ENCODE measurements around the gene CDC42. TPM values are rescaled to one million over a fixed set of nuclear protein-coding genes. Genes with fewer than 3 reads are reported as not detected.
A peak's percentile ranks its signal among the peaks of the same experiment; 100 is the strongest.

The CDC42 gene
- total RNA-seq, 2 experiments from 2014 or later = 318 to 322 TPM

DNA sequence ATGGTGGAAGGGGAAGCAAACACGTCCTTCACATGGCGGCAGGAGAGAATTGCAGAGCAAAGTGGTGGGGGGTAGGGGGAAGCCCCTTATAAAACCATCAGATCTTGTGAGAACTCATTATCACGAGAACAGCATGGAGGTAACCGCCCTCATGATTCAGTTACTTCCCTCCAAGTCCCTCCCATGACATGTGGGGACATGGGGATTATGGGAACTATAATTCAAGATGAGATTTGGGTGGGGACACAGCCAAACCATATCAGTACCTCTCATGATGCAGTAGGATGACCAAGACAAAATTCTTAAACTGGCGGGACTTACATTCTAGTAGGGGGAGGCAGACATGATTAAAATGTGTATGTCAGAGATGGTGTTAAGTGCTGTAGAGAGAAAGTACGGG lies 51.6 kb downstream of the CDC42 start:
- Mint-ChIP-seq H3K27me3 (ENCODE audit: low read depth) (no peaks in the 10 kb centered on the region), H3K27ac (peak overlapping the region; percentile 74), H3K36me3 (ENCODE audit: low read depth) (peaks cover 33% of the 10 kb centered on the region), H3K4me3 (no peak overlapping the region), H3K9me3 (peaks cover 3% of the 10 kb centered on the region), H3K4me1 (ENCODE audit: low read depth) (peaks cover 69% of the 10 kb centered on the region)
- DNase-seq = peak; percentile 29
- CTCF ChIA-PET = interaction anchor here (1.6 to 2.6 kb wide), 3 partner anchors 11 to 14 kb away, joined by 4 to 16 read pairs (median 8); no protein-coding TSS in a partner anchor
- intact Hi-C loops (cut with micrococcal nuclease) = loop anchor here (2.0 kb wide), 1 partner anchor 15 kb away; no protein-coding TSS in a partner anchor

DNA sequence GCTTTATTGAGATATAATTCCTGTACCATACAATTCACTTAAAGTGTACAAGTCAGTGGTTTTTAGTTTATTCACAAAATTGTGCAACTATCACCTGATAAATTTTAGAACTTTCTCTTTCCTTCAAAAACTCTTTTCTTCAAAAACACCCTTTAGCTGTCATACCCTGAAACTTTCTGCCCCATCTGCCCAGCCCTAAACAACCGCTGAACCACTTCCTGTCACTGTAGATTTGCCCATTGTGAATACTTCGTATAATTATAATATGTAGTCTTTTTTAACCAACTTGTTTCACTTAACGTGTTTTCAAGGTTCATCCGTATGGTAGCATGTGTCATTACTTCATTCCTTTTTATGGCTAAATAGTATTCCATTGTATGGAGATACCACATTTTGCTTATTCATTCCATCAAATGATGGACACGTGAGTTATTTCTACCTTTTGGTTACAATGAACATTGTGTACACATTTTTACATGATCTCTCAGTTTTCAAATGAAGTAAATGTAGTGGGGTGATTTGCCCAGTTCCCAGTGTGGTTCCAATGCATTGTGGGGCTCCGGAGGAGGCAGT lies 52.4 kb downstream of the CDC42 start:
- DNase-seq = peak; percentile 77
- CTCF ChIA-PET = interaction anchor here (1.0 to 2.0 kb wide), 9 partner anchors 9 to 348 kb away, joined by 3 to 16 read pairs (median 3); no protein-coding TSS in a partner anchor
- H3K36me3 Mint-ChIP-seq (ENCODE audit: low read depth) = peaks cover 31% of the 10 kb centered on the region
- H3K27me3 Mint-ChIP-seq (ENCODE audit: low read depth) = no peaks in the 10 kb centered on the region
- peaks cover 3% of the 10 kb centered on the region for H3K9me3 Mint-ChIP-seq
- no peak overlapping the region for H3K4me3 Mint-ChIP-seq
- peaks cover 60% of the 10 kb centered on the region for H3K4me1 Mint-ChIP-seq (ENCODE audit: low read depth)
- H3K27ac Mint-ChIP-seq = peak overlapping the region; percentile 74
- intact Hi-C loops (cut with micrococcal nuclease) = loop anchor here (1.0 to 2.0 kb wide), 4 partner anchors 13 to 311 kb away; no protein-coding TSS in a partner anchor

DNA sequence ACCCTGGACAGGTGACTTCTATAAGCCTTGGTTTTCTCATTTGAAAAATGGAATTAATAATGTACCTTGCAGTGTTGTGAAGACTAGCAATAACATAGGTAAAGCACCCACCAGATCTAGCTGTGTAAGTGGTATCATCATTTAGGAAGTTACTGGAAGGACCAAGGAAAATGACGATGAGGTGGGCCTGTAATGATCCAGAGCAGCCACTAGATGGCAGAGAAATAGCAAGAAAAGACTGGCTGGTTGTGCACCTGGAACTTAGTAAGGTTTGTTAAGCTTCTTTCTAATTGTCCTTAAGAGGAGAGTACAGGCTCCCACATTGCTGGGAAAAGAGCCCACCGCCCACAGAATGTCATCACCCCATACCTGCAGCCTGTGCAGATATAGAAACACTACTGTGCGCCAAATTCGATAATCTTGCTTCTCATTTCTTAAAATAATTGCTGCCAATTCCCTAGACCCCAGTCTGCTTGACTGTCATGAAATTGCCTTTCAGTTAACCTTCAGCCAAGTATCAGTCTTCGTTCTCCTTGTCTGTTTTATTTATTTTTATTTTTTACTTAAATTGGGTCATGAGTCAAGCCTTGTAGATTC lies 53.2 kb downstream of the CDC42 start:
- DNase-seq = peak; percentile 50
- Mint-ChIP-seq H3K4me3 (no peak overlapping the region), H3K27ac (peak overlapping the region; percentile 74), H3K4me1 (ENCODE audit: low read depth) (peaks cover 53% of the 10 kb centered on the region), H3K9me3 (peaks cover 3% of the 10 kb centered on the region), H3K36me3 (ENCODE audit: low read depth) (peaks cover 30% of the 10 kb centered on the region), H3K27me3 (ENCODE audit: low read depth) (no peaks in the 10 kb centered on the region)
- intact Hi-C loops (cut with micrococcal nuclease) = loop anchor here (1.0 to 2.0 kb wide), 4 partner anchors 13 to 311 kb away; no protein-coding TSS in a partner anchor
- CTCF ChIA-PET = interaction anchor here (1.0 to 2.0 kb wide), 9 partner anchors 8 to 348 kb away, joined by 3 to 16 read pairs (median 3); no protein-coding TSS in a partner anchor

DNA sequence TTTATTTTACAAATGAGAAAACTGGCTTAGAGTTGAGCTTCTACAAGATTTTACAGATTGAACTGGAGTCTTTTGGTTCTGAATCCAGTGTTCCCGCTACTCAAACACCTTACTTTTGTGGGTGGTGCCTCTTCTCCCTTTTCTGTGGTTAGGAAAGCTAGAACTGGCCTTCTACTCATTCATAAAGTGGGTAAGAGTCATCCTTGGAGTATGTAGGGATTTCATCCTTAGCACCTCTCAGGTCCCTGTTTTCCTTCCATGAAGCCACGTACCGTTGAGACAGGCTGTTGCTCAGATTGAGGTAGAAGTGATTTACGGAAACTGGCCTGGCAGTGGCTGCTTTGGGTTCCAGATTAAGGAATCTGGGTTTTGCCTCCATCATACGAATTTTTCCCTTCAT lies 54.6 kb downstream of the CDC42 start:
- Mint-ChIP-seq H3K4me3 (no peak overlapping the region), H3K36me3 (ENCODE audit: low read depth) (peaks cover 30% of the 10 kb centered on the region), H3K27ac (peak overlapping the region; percentile 2), H3K9me3 (peaks cover 3% of the 10 kb centered on the region), H3K4me1 (ENCODE audit: low read depth) (peaks cover 43% of the 10 kb centered on the region), H3K27me3 (ENCODE audit: low read depth) (no peaks in the 10 kb centered on the region)
- CTCF ChIA-PET = interaction anchor here (0.6 to 1.3 kb wide), 3 partner anchors 15 to 168 kb away, joined by 3 to 4 read pairs (median 4); no protein-coding TSS in a partner anchor
- DNase-seq = no peak
- intact Hi-C loops (cut with micrococcal nuclease) = no loop called here

DNA sequence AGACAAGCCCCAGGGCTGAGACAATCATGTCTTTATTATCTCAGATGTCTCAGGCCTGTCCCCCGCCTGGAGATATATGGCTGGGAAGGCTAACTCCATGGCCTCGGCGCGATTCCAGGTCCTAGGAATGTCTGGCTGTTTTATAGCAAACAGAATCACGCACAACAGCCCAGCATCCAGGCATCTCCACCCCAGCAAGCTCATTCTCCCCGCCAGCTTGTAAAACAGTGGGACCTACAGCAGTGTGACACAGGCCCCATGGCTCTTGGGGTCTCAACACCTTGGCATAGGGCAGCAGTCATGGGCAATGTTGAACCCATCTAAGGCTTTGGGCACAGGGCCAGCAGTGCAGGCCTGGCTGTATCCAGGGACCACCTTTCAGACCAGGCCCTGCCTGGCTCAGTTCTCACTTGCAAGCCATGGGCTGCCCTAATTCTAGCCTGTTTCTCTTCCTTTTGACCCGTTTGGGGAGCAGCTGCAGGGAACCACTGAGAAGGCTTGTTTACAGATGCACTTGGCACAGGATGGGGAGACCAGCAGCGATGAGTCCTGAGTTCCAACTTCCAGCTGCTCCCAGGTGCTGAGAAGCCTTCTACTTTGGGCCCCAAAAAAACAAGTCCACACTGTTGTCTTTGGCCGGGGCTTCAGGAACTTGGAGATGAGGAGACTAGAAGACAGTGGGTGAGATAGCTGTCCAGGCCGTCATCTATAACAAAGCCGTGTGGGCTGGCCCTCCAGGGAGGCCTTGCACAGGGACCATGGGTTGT lies 56.0 kb downstream of the CDC42 start:
- peaks cover 3% of the 10 kb centered on the region for H3K9me3 Mint-ChIP-seq
- H3K36me3 Mint-ChIP-seq (ENCODE audit: low read depth) = peaks cover 24% of the 10 kb centered on the region
- H3K27ac Mint-ChIP-seq = no peak overlapping the region
- no peak for DNase-seq
- CTCF ChIA-PET = interaction anchor here (1.1 to 1.3 kb wide), 2 partner anchors 9 to 13 kb away, joined by 3 to 4 read pairs; no protein-coding TSS in a partner anchor
- no peak overlapping the region for H3K4me3 Mint-ChIP-seq
- no peaks in the 10 kb centered on the region for H3K27me3 Mint-ChIP-seq (ENCODE audit: low read depth)
- intact Hi-C loops (cut with micrococcal nuclease) = no loop called here
- H3K4me1 Mint-ChIP-seq (ENCODE audit: low read depth) = peaks cover 32% of the 10 kb centered on the region

DNA sequence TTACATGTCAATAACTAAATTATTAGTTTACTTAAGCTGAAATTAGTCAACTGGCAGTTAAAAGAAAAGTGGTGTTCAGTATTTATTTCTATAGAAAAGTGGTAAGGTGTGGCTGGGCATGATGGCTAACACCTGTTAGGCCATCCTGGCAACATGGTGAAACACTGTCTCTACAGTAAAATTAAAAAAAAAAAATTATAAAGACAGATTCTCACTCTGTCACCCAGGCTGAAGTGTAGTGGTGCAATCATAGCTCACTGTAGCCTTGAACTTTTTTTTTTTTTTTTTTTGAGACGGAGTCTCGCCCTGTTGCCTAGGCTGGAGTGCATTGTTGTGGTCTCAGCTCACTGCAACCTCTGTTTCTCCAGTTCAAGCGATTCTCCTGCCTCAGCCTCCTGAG lies 57.5 kb downstream of the CDC42 start:
- intact Hi-C loops (cut with micrococcal nuclease) = no loop called here
- no peaks in the 10 kb centered on the region for H3K9me3 Mint-ChIP-seq
- CTCF ChIA-PET = interaction anchor here (0.6 to 1.2 kb wide), 4 partner anchors 10 to 389 kb away, joined by 3 to 7 read pairs (median 4); no protein-coding TSS in a partner anchor
- no peak overlapping the region for H3K27ac Mint-ChIP-seq
- H3K27me3 Mint-ChIP-seq (ENCODE audit: low read depth) = no peaks in the 10 kb centered on the region
- peaks cover 20% of the 10 kb centered on the region for H3K4me1 Mint-ChIP-seq (ENCODE audit: low read depth)
- no peak for DNase-seq
- H3K4me3 Mint-ChIP-seq = no peak overlapping the region
- H3K36me3 Mint-ChIP-seq (ENCODE audit: low read depth) = peaks cover 12% of the 10 kb centered on the region

DNA sequence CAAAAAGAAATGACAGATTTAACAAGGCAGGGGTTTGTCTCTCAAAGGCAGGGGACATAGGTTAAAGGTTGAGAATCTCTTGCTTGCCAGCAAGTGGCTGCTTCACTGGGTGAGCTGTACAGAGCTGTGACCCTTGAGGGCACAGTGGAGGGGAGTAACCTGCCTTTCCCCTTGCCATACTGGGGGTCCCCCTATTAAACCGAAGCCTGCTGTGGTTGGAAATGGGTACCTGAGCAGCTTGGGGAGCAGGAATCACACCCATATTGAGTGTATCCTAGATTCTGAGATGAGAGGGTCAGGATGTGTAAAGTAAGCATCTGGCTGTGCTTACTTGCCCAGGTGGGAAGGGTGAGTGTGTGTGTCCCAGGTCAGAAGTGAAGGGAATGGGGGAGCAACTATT lies 58.6 kb downstream of the CDC42 start:
- CTCF ChIA-PET = interaction anchor here (0.5 to 0.9 kb wide), 2 partner anchors 10 to 132 kb away, joined by 3 read pairs; no protein-coding TSS in a partner anchor
- Mint-ChIP-seq H3K4me3 (no peak overlapping the region), H3K36me3 (ENCODE audit: low read depth) (peaks cover 3% of the 10 kb centered on the region), H3K9me3 (no peaks in the 10 kb centered on the region), H3K4me1 (ENCODE audit: low read depth) (peaks cover 12% of the 10 kb centered on the region), H3K27ac (no peak overlapping the region), H3K27me3 (ENCODE audit: low read depth) (no peaks in the 10 kb centered on the region)
- intact Hi-C loops (cut with micrococcal nuclease) = no loop called here
- DNase-seq = no peak

DNA sequence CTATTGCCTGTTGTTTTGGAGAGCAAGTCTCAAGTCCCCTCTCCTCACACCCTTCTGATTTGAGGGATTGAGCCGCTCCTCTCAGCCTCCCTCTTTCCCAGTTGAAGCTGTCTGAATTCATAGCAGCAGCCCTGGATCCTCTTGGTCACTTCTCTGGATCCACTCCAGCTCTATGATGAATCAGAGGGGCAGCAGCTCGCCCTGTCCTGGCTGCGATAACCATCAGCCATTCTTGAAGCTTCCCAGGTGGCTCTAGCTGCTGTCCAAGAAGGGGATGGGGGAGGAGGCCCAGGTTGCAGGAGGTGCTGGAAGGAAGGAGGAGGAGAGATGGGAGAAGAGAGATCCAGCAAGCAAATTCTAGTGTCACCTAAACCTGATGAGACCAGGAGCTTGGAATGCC lies 59.1 kb downstream of the CDC42 start:
- Mint-ChIP-seq H3K27me3 (ENCODE audit: low read depth) (no peaks in the 10 kb centered on the region), H3K27ac (peak overlapping the region; percentile 16), H3K4me1 (ENCODE audit: low read depth) (peaks cover 8% of the 10 kb centered on the region), H3K36me3 (ENCODE audit: low read depth) (peaks cover 3% of the 10 kb centered on the region), H3K9me3 (no peaks in the 10 kb centered on the region), H3K4me3 (no peak overlapping the region)
- DNase-seq = no peak
- CTCF ChIA-PET = interaction anchor here (0.9 kb wide), 1 partner anchor 10 kb away, joined by 3 read pairs; no protein-coding TSS in a partner anchor
- intact Hi-C loops (cut with micrococcal nuclease) = no loop called here

DNA sequence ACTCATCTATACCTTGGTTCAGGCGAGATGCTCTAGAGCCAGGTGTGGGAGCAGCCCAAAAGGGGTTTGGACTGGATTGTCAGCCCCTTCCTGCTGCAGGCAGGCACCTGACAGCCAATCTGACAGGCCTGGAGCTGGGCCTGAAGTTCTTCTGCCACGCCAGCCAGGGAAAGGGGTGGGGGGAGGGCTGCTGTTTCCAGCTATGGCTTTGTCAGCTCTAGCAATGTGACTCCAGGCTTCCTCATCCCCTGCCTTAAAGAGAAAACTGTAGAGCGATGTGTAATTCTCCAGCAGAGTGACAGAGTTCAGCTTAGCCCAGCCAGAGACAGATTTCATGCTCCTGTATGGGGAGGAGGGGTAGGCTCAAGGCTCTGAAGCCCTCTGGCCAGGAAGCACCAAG lies 60.0 kb downstream of the CDC42 start:
- Mint-ChIP-seq H3K4me1 (ENCODE audit: low read depth) (peaks cover 5% of the 10 kb centered on the region), H3K27ac (no peak overlapping the region), H3K4me3 (no peak overlapping the region), H3K36me3 (ENCODE audit: low read depth) (peaks cover 3% of the 10 kb centered on the region), H3K9me3 (no peaks in the 10 kb centered on the region), H3K27me3 (ENCODE audit: low read depth) (no peaks in the 10 kb centered on the region)
- CTCF ChIA-PET = no interaction called here
- no peak for DNase-seq
- intact Hi-C loops (cut with micrococcal nuclease) = no loop called here

DNA sequence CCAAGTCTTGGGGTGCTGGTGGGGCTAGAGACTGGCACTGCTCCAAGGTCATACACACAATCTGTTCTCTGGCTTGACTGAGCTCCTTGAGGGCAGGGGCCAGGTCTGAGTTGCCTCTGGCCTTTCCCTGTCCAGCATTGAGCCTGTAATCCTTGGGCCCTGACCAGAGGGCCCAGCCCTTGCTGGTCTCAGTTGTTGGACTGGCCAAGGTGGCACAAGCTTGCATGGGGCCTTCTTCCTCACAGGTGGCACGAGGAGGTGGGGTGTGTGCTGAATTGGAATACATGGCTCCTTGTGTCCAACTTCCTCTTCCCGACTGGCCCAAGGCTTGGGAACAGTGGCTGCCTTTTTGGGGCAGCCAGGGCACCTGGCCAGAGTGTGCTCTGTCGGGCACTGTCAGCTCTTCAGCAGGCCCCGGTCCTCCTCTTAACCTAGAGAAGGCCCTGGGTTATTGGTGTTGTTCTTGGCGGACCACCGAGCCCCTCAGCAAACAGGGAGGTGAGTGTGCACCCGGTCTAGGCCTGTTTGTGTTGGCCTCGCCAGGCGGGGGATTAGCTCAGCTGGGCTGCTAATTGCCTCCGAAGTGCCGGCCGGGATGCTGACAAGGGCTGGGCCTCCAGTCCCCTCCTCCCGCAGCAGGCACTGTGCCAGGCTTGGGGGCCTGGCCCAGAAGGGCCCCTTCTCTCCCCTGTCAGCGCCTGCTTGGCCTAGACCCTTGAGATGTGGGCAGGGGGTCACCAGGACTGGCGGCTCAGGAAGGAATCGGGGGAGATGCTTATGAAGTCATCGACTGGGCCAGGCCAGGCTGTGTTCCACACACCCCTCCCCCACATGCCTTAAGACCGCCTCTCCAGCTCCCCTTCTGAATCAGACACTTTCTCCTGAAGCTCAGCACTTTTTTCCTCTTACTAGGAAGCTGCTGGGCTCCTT lies 61.8 kb downstream of the CDC42 start:
- H3K36me3 Mint-ChIP-seq (ENCODE audit: low read depth) = peaks cover under 1% of the 10 kb centered on the region

DNA sequence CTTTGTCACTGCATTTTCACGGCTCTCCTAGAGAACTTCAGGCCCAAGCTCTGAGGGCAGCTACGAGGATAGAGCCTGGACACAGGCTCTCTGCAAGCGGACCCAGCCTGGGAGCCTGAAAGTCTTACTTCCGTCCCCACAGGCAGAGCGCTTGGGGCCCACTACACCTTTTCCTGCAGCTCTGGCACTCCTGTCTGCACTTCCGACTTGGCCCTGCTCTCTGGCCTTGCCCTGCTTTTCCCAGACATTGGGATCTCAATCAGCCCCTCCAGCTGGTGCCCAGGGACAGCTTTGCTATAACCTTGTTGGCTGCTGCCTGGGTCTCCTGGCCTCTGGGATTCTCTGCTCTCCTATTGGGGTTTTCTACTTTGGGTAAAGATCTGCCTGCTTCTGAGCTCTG lies 62.8 kb downstream of the CDC42 start:
- intact Hi-C loops (cut with micrococcal nuclease) = no loop called here
- peaks cover 23% of the 10 kb centered on the region for H3K4me1 Mint-ChIP-seq (ENCODE audit: low read depth)
- H3K4me3 Mint-ChIP-seq = no peak overlapping the region
- H3K36me3 Mint-ChIP-seq (ENCODE audit: low read depth) = peaks cover 3% of the 10 kb centered on the region
- no peaks in the 10 kb centered on the region for H3K27me3 Mint-ChIP-seq (ENCODE audit: low read depth)
- CTCF ChIA-PET = interaction anchor here (0.8 kb wide), 1 partner anchor 10 kb away, joined by 3 read pairs; no protein-coding TSS in a partner anchor
- no peak overlapping the region for H3K27ac Mint-ChIP-seq
- no peak for DNase-seq
- H3K9me3 Mint-ChIP-seq = no peaks in the 10 kb centered on the region

More for the DNA sequence above, 61.8 kb downstream of the CDC42 start:
- Mint-ChIP-seq H3K9me3 (no peaks in the 10 kb centered on the region), H3K4me1 (ENCODE audit: low read depth) (peaks cover 21% of the 10 kb centered on the region), H3K27ac (peak overlapping the region; percentile 44), H3K4me3 (no peak overlapping the region), H3K27me3 (ENCODE audit: low read depth) (no peaks in the 10 kb centered on the region)
- no peak for DNase-seq
- intact Hi-C loops (cut with micrococcal nuclease) = no loop called here
- CTCF ChIA-PET = interaction anchor here (0.6 to 1.6 kb wide), 2 partner anchors 9 to 23 kb away, joined by 3 read pairs; no protein-coding TSS in a partner anchor

Data from activated naive CD4-positive, alpha-beta T cell treated with anti-CD3 and anti-CD28 coated beads for 36 hours (primary cell).